GM13976 (cell line): ENCODE measurements around the gene CHST15.
A peak's percentile ranks its signal among the peaks of the same experiment; 100 is the strongest.

ENCODE experiments used
- DNase-seq: peaks from one replicate; pipeline ENCODE4 v3.0.0; 2012; ENCODE audit warnings: low spot score
- CTCF ChIP-seq: IDR thresholded peaks from 2 replicates; pipeline ENCODE4 v1.5.1; 2012; ENCODE audit warnings: borderline replicate concordance, mild to moderate bottlenecking; ENCODE audit not compliant: insufficient read depth; ENCODE audit errors: extremely low read depth, missing control alignments, control extremely low read depth
- in situ Hi-C: fragments of 300-500 bp; cut with MboI; formaldehyde crosslinking; loops from one replicate; pipeline ENCODE4 v1.12.0; 2022; ENCODE audit warnings: low sequenced_read_pairs, mixed read lengths, inconsistent platforms; ENCODE audit not compliant: unreplicated experiment

Gene CHST15

GRCh38 chr10:123995461-123996131 is 97.8 kb downstream of the CHST15 start:
- DNase-seq = peak; percentile 74
- peak; percentile 43 for TF ChIP-seq CTCF
- in situ Hi-C loops = loop anchor here (5.0 kb wide), 1 partner anchor 392 kb away; no protein-coding TSS in a partner anchor

GRCh38 chr10:123995082-123995460 is 98.3 kb downstream of the CHST15 start:
- DNase-seq = no peak
- in situ Hi-C loops = loop anchor here (5.0 kb wide), 1 partner anchor 392 kb away; no protein-coding TSS in a partner anchor
- no peak for TF ChIP-seq CTCF

GRCh38 chr10:123994417-123995081 is 98.8 kb downstream of the CHST15 start:
- in situ Hi-C loops = loop anchor here (5.0 kb wide), 1 partner anchor 393 kb away; no protein-coding TSS in a partner anchor
- TF ChIP-seq CTCF = peak; percentile 98
- peak; percentile 93 for DNase-seq

GRCh38 chr10:123993534-123994416 is 99.6 kb downstream of the CHST15 start:
- DNase-seq = peak; percentile 34

GRCh38 chr10:123991611-123992570 is 101.5 kb downstream of the CHST15 start:
- in situ Hi-C loops = no loop called here
- TF ChIP-seq CTCF = no peak

More at GRCh38 chr10:123993534-123994416, 99.6 kb downstream of the CHST15 start:
- in situ Hi-C loops = no loop called here
- TF ChIP-seq CTCF = no peak

More at GRCh38 chr10:123991611-123992570, 101.5 kb downstream of the CHST15 start:
- peak; percentile 13 for DNase-seq
